Measurements from ENCODE around the gene LRP11.

LRP11 gene

GRCh38 chr6:149806127-149806526, 58.0 kb downstream of the LRP11 start:
- TF ChIP-seq CTCF (IDR thresholded peaks at IDR 0.05) = no peak

GRCh38 chr6:149783551-149783950, 80.6 kb downstream of the LRP11 start:
- TF ChIP-seq CTCF (IDR thresholded peaks at IDR 0.05) = no peak

GRCh38 chr6:149782337-149782736, 81.8 kb downstream of the LRP11 start:
- no peak for TF ChIP-seq CTCF (IDR thresholded peaks at IDR 0.05)

- TF ChIP-seq CTCF (IDR thresholded peaks at IDR 0.05) = no peak
Observed at GRCh38 chr6:149781715-149782114, 82.4 kb downstream of the LRP11 start.

GRCh38 chr6:149779644-149779963, 84.6 kb downstream of the LRP11 start:
- no peak for TF ChIP-seq CTCF (IDR thresholded peaks at IDR 0.05)

DNA sequence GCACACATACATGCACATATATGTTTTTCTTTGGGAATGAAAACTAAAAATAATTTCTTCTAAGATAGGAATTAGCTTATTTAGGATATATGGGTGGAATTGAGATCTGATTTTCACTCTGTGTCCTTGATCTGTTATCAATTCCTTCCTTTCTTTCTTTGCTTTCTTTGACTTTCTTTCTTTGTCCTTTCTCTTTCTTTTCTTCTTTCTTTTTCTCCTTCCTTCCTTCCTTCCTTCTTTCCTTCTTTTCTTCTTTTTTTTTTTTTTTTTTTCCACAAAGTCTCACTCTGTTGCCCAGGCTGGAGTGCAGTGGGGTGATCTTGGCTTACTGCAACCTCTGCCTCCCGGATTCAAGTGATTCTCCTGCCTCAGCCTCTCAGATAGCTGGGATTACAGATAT, 86.5 kb downstream of the LRP11 start:
- TF ChIP-seq CTCF (IDR thresholded peaks at IDR 0.05) = no peak

DNA sequence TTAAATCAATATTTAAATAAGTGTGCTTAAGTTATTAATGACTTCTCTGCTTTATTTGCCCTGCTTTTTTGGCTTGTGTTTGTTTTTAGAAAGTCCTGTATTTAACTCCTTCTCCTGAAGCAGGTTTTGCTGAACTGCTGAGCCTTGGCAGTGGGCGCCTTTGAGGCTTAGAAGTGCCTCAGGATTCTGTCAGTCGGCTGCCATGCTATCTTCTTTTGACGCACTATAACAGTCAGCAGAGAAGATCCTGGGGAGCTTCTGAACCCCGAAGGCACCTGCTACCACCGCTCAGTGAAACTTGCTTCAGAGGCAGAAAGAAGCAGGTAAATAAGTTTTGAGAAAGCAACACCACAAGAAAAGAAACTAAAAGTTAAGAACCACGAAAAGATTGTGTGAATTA, 92.2 kb downstream of the LRP11 start:
- TF ChIP-seq CTCF (IDR thresholded peaks at IDR 0.05) = no peak

DNA sequence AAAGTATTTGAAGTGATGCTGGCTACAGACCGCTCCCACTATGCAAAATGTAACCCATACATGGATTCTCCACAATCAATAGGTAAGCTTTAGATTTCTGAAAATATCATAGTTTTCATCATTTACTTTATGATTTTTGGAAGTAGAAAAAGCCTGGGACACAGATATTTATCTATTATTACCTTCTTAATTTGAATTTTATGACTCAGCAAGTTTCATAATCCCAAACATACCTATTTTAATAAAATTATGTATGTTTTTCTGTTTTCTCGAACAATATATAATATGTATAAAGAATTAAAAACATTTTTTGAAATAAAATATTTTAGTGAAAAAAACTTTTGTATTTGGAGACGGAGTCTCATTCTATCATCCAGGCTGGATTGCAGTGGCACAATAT, 93.0 kb downstream of the LRP11 start:
- TF ChIP-seq CTCF (IDR thresholded peaks at IDR 0.05) = no peak
